Astrocyte (in vitro differentiated cells and primary cell): ENCODE results near the gene DENND1C. TPM values are rescaled to one million over a fixed set of nuclear protein-coding genes. Genes with fewer than 3 reads are reported as not detected.

Experiments used
- DNase-seq: peaks from one replicate; pipeline ENCODE4 v3.0.0-alpha.2; 2010; ENCODE audit warnings: low read depth
- FAIRE-seq: peaks from 2 replicates; lab custom pipeline; 2011; peaks lifted over from hg19 to GRCh38; lab: Jason Lieb, UNC
- H2AFZ ChIP-seq: 2 replicates; pipeline ENCODE4 v1.6.0; 2012; ENCODE audit warnings: low read depth, low read length, inconsistent platforms
- H3K27ac ChIP-seq: 2 replicates; pipeline ENCODE4 v1.5.1; 2011; ENCODE audit warnings: low read depth, low read length, inconsistent platforms
- H3K27me3 ChIP-seq: 2 replicates; pipeline ENCODE4 v1.6.0; 2011; ENCODE audit warnings: low read length, inconsistent platforms; ENCODE audit not compliant: insufficient read depth
- H3K36me3 ChIP-seq: 2 replicates; pipeline ENCODE4 v1.5.1; 2011; ENCODE audit warnings: low read length, inconsistent platforms; ENCODE audit not compliant: insufficient read depth
- H3K4me1 ChIP-seq: 2 replicates; pipeline ENCODE4 v1.5.1; 2011; ENCODE audit warnings: low read length, inconsistent platforms; ENCODE audit not compliant: insufficient read depth
- H3K4me2 ChIP-seq: 2 replicates; pipeline ENCODE4 v1.6.0; 2012; ENCODE audit warnings: low read length, inconsistent platforms
- H3K4me3 ChIP-seq: 2 replicates; pipeline ENCODE4 v1.5.1; 2011; ENCODE audit warnings: low read depth, mild to moderate bottlenecking, low read length, inconsistent platforms; ENCODE audit not compliant: insufficient read depth
- H3K79me2 ChIP-seq: 2 replicates; pipeline ENCODE4 v1.6.0; 2012; ENCODE audit warnings: mild to moderate bottlenecking, low read length, inconsistent platforms; ENCODE audit not compliant: insufficient read depth
- H3K9ac ChIP-seq: 2 replicates; pipeline ENCODE4 v1.6.0; 2012; ENCODE audit warnings: mild to moderate bottlenecking, low read length, inconsistent platforms
- H3K9me3 ChIP-seq: 2 replicates; pipeline ENCODE4 v1.5.1; 2012; ENCODE audit warnings: low read depth, mild to moderate bottlenecking, low read length, inconsistent platforms; ENCODE audit not compliant: insufficient read depth
- H4K20me1 ChIP-seq: 2 replicates; pipeline ENCODE4 v1.6.0; 2012; ENCODE audit warnings: low read length, inconsistent platforms; ENCODE audit not compliant: insufficient read depth
- H3K27ac Mint-ChIP-seq: one replicate; pipeline ENCODE4 v1.8.0; 2021; ENCODE audit warnings: mild to moderate bottlenecking, mixed read lengths; ENCODE audit not compliant: unreplicated experiment
- H3K27me3 Mint-ChIP-seq: one replicate; pipeline ENCODE4 v1.8.0; 2021; ENCODE audit warnings: low read depth, mixed read lengths; ENCODE audit not compliant: unreplicated experiment
- H3K36me3 Mint-ChIP-seq: one replicate; pipeline ENCODE4 v1.8.0; 2021; ENCODE audit warnings: low read depth, mixed read lengths; ENCODE audit not compliant: unreplicated experiment
- H3K4me1 Mint-ChIP-seq: one replicate; pipeline ENCODE4 v1.8.0; 2021; ENCODE audit warnings: low read depth, mixed read lengths; ENCODE audit not compliant: unreplicated experiment
- H3K4me3 Mint-ChIP-seq: one replicate; pipeline ENCODE4 v1.8.0; 2021; ENCODE audit warnings: mild to moderate bottlenecking, moderate library complexity, mixed read lengths; ENCODE audit not compliant: unreplicated experiment
- H3K9me3 Mint-ChIP-seq: one replicate; pipeline ENCODE4 v1.8.0; 2021; ENCODE audit warnings: mild to moderate bottlenecking, mixed read lengths; ENCODE audit not compliant: unreplicated experiment
- CTCF ChIP-seq: IDR thresholded peaks from 2 replicates; pipeline ENCODE4 v1.5.1; 2011; ENCODE audit warnings: low read depth, mild to moderate bottlenecking, inconsistent platforms, low read length, moderate library complexity; ENCODE audit not compliant: insufficient read depth
- EZH2 ChIP-seq: IDR thresholded peaks from 2 replicates; pipeline ENCODE4 v1.6.1; 2012; ENCODE audit warnings: mild to moderate bottlenecking, low read length, inconsistent platforms; ENCODE audit not compliant: insufficient read depth
- total RNA-seq: library from RNA; stranded (reverse); gene quantifications from 2 replicates; pipeline ENCODE4 v1.2.1, GENCODE V29; 2021

Gene DENND1C
- total RNA-seq, 1 donor from 2014 or later, result not detected

- TF ChIP-seq EZH2 (no peak), CTCF (no peak)
- H3K4me1 Mint-ChIP-seq, result no peaks in the 10 kb centered on the region
- H3K27ac ChIP-seq, result no peak overlapping the region
- no peaks in the 10 kb centered on the region for H3K36me3 Mint-ChIP-seq
- H3K4me2 ChIP-seq, result no peak overlapping the region
- no peaks in the 10 kb centered on the region for H3K9me3 ChIP-seq
- peaks cover 2% of the 10 kb centered on the region for H3K9me3 Mint-ChIP-seq
- H3K36me3 ChIP-seq, result no peaks in the 10 kb centered on the region
- DNase-seq (no peak), FAIRE-seq (no peak)
- peak overlapping the region; percentile 7 for H3K27ac Mint-ChIP-seq
- H2AFZ ChIP-seq, result no peak overlapping the region
- H3K27me3 ChIP-seq, result peaks cover 16% of the 10 kb centered on the region
- H3K4me3 Mint-ChIP-seq, result no peak overlapping the region
- H3K4me1 ChIP-seq, result no peaks in the 10 kb centered on the region
- no peaks in the 10 kb centered on the region for H4K20me1 ChIP-seq
- no peak overlapping the region for H3K9ac ChIP-seq
- no peaks in the 10 kb centered on the region for H3K79me2 ChIP-seq
- H3K4me3 ChIP-seq, result no peak overlapping the region
- peaks cover 19% of the 10 kb centered on the region for H3K27me3 Mint-ChIP-seq
Measured at GRCh38 chr19:6498294-6499036, 16.9 kb upstream of the DENND1C start.

- no peak overlapping the region for H3K4me3 Mint-ChIP-seq
- Histone ChIP-seq H3K9me3 (no peaks in the 10 kb centered on the region), H3K4me3 (no peak overlapping the region), H3K4me2 (no peak overlapping the region), H3K36me3 (no peaks in the 10 kb centered on the region), H3K4me1 (no peaks in the 10 kb centered on the region), H3K27ac (no peak overlapping the region), H3K27me3 (peaks cover 7% of the 10 kb centered on the region), H3K79me2 (no peaks in the 10 kb centered on the region), H3K9ac (no peak overlapping the region), H4K20me1 (no peaks in the 10 kb centered on the region), H2AFZ (no peak overlapping the region)
- no peaks in the 10 kb centered on the region for H3K36me3 Mint-ChIP-seq
- H3K9me3 Mint-ChIP-seq, result peaks cover 8% of the 10 kb centered on the region
- no peak for FAIRE-seq
- no peak for DNase-seq
- TF ChIP-seq EZH2 (no peak), CTCF (no peak)
- H3K4me1 Mint-ChIP-seq, result no peaks in the 10 kb centered on the region
- no peak overlapping the region for H3K27ac Mint-ChIP-seq
- peaks cover 12% of the 10 kb centered on the region for H3K27me3 Mint-ChIP-seq
Measured at GRCh38 chr19:6495947-6496346, 14.4 kb upstream of the DENND1C start.

- H3K9me3 ChIP-seq, result no peaks in the 10 kb centered on the region
- no peak overlapping the region for H2AFZ ChIP-seq
- DNase-seq, result no peak
- no peaks in the 10 kb centered on the region for H3K79me2 ChIP-seq
- H3K36me3 Mint-ChIP-seq, result no peaks in the 10 kb centered on the region
- H3K4me2 ChIP-seq, result no peak overlapping the region
- H3K4me1 ChIP-seq, result no peaks in the 10 kb centered on the region
- TF ChIP-seq CTCF (no peak), EZH2 (no peak)
- no peak overlapping the region for H3K4me3 Mint-ChIP-seq
- H3K4me1 Mint-ChIP-seq, result no peaks in the 10 kb centered on the region
- no peak overlapping the region for H3K27ac Mint-ChIP-seq
- H3K27me3 Mint-ChIP-seq, result peaks cover 12% of the 10 kb centered on the region
- H3K9ac ChIP-seq, result no peak overlapping the region
- H3K27me3 ChIP-seq, result peaks cover 2% of the 10 kb centered on the region
- no peak for FAIRE-seq
- H3K27ac ChIP-seq, result no peak overlapping the region
- no peak overlapping the region for H3K4me3 ChIP-seq
- no peaks in the 10 kb centered on the region for H4K20me1 ChIP-seq
- peaks cover 8% of the 10 kb centered on the region for H3K9me3 Mint-ChIP-seq
- no peaks in the 10 kb centered on the region for H3K36me3 ChIP-seq
Measured at GRCh38 chr19:6494438-6495036, 12.9 kb upstream of the DENND1C start.
